ENCODE data around the gene ARID1B. TPM values are rescaled to one million over a fixed set of nuclear protein-coding genes. Genes with fewer than 3 reads are reported as not detected.

ARID1B gene
- total and polyA plus RNA-seq, 9 of the 15 experiments (the other 6 are each of a cell fraction or from before 2014, with no cell fraction given): 12.5 to 50.5 (median 25.8) TPM

- TF ChIP-seq ZNF3 (CRISPR knock-in tag; IDR thresholded peaks at IDR 0.05) (no peak), MIER1 (IDR thresholded peaks at IDR 0.05; ENCODE audit: low read depth) (no peak), AFF4 (CRISPR knock-in tag; IDR thresholded peaks at IDR 0.05) (no peak), ETV1 (tag; conservative IDR thresholded peaks at IDR 0.05; ENCODE audit: low read depth) (no peak), ZNF507 (tag; conservative IDR thresholded peaks at IDR 0.05) (no peak), MYNN (IDR thresholded peaks at IDR 0.05) (no peak), MYNN (CRISPR knock-in tag; IDR thresholded peaks at IDR 0.05) (no peak), MNT (conservative IDR thresholded peaks at IDR 0.05) (0 out of 4 replicates have a peak, but pooled peaks of 1 of the 2 experiments have one; percentile 47), ZBTB1 (CRISPR knock-in tag; IDR thresholded peaks at IDR 0.05; ENCODE audit: borderline replicate concordance, low read depth) (no peak), ZNF518B (CRISPR knock-in tag; IDR thresholded peaks at IDR 0.05) (no peak), HBP1 (CRISPR knock-in tag; IDR thresholded peaks at IDR 0.05) (no peak), ZNF668 (CRISPR knock-in tag; IDR thresholded peaks at IDR 0.05) (no peak), ZC3H8 (IDR thresholded peaks at IDR 0.05) (no peak), SMC3 (conservative IDR thresholded peaks at IDR 0.05; ENCODE audit: insufficient read depth, low read depth, low read length) (no peak), ZNF436 (CRISPR knock-in tag; IDR thresholded peaks at IDR 0.05) (no peak), TAL1 (IDR thresholded peaks at IDR 0.05) (peak; percentile 59), L3MBTL2 (IDR thresholded peaks at IDR 0.05) (no peak), ZNF140 (CRISPR knock-in tag; IDR thresholded peaks at IDR 0.05) (no peak), SRSF3 (IDR thresholded peaks at IDR 0.05; ENCODE audit: insufficient read depth, low read length) (no peak)
These were observed 77.4 kb downstream of the ARID1B start (continued) for GRCh38 chr6:156854466-156855161.
